GM21825 (cell line): ENCODE results near the gene FOXA2.
"Not testable (repeated sequence)": the region's sequence is repeated elsewhere in the genome, so short reads cannot be mapped to it uniquely, and the experiment has no call there.

Source experiments
- ATAC-seq: cut with Tn5 transposase; IDR thresholded peaks from one replicate; pipeline ENCODE4 v1.9.1; 2021; ENCODE audit warnings: mild to moderate bottlenecking, moderate library complexity; ENCODE audit not compliant: unreplicated experiment

FOXA2 gene

GRCh38 chr20:22569353-22569752 lies 15.0 kb downstream of the FOXA2 start:
- no peak for ATAC-seq

- no peak for ATAC-seq
Measured at GRCh38 chr20:22568872-22569344, 15.5 kb downstream of the FOXA2 start.

GRCh38 chr20:22567944-22568871 lies 16.2 kb downstream of the FOXA2 start:
- ATAC-seq: no peak

- no peak for ATAC-seq
Measured at GRCh38 chr20:22566876-22567658, 17.3 kb downstream of the FOXA2 start.

- ATAC-seq: no peak
Measured at GRCh38 chr20:22563062-22563965, 21.1 kb downstream of the FOXA2 start.

- ATAC-seq: no peak
Measured at GRCh38 chr20:22562620-22563019, 21.8 kb downstream of the FOXA2 start.

- ATAC-seq: no peak
Measured at GRCh38 chr20:22561965-22562577, 22.3 kb downstream of the FOXA2 start.

GRCh38 chr20:22560817-22561216 lies 23.6 kb downstream of the FOXA2 start:
- ATAC-seq: no peak

GRCh38 chr20:22559711-22560318 lies 24.6 kb downstream of the FOXA2 start:
- no peak for ATAC-seq

GRCh38 chr20:22557403-22558276 lies 26.7 kb downstream of the FOXA2 start:
- no peak for ATAC-seq

GRCh38 chr20:22556565-22557056 lies 27.8 kb downstream of the FOXA2 start:
- no peak for ATAC-seq

- ATAC-seq: no peak
Measured at GRCh38 chr20:22555791-22556564, 28.4 kb downstream of the FOXA2 start.

GRCh38 chr20:22554391-22554790 lies 30.0 kb downstream of the FOXA2 start:
- no peak for ATAC-seq

- not testable (repeated sequence) for ATAC-seq
Measured at GRCh38 chr20:22550514-22550913, 33.9 kb downstream of the FOXA2 start.

- ATAC-seq: no peak
Measured at GRCh38 chr20:22548040-22548439, 36.3 kb downstream of the FOXA2 start.

- ATAC-seq: no peak
Measured at GRCh38 chr20:22546344-22546743, 38.0 kb downstream of the FOXA2 start.

- no peak for ATAC-seq
Measured at GRCh38 chr20:22545045-22545444, 39.3 kb downstream of the FOXA2 start.

- no peak for ATAC-seq
Measured at GRCh38 chr20:22544462-22544861, 39.9 kb downstream of the FOXA2 start.
